K562 (cell line): ENCODE data around the gene KIAA0825. TPM values are rescaled to one million over a fixed set of nuclear protein-coding genes. Genes with fewer than 3 reads are reported as not detected.

Experiments used
- C11orf30 ChIP-seq: fragments of 450-650 bp; IDR thresholded peaks from 2 replicates; pipeline ENCODE4 v1.6.1; 2016; ENCODE audit warnings: low read depth, mild to moderate bottlenecking
- CC2D1A ChIP-seq: fragments of 450-650 bp; IDR thresholded peaks from 2 replicates; pipeline ENCODE4 v1.6.1; 2017; ENCODE audit warnings: mild to moderate bottlenecking
- CTCFL ChIP-seq: IDR thresholded peaks from 2 replicates; pipeline ENCODE4 v1.6.1; 2011; ENCODE audit warnings: borderline replicate concordance, low read depth, mild to moderate bottlenecking, moderate library complexity, low read length; ENCODE audit not compliant: insufficient read depth, poor library complexity, severe bottlenecking
- DIDO1 ChIP-seq: fragments of 450-650 bp; IDR thresholded peaks from 2 replicates; pipeline ENCODE4 v1.6.1; 2016; ENCODE audit warnings: low read depth, missing biosample characterization, missing genetic modification characterization
- MAX ChIP-seq: sonication (generic); formaldehyde crosslinking; IDR thresholded peaks from 2 replicates; pipeline ENCODE4 v1.9.0; 2022; ENCODE audit warnings: mild to moderate bottlenecking, missing genetic modification reagents
- PBX2 ChIP-seq, 2 experiments: IDR thresholded peaks in 1 of 2; conservative IDR thresholded peaks in 1 of 2; 2 replicates each; pipeline ENCODE4 v1.6.1; 2016; ENCODE audit warnings: low read depth in 2 of 2, mild to moderate bottlenecking in 1 of 2, missing compliant biosample characterization in 1 of 2, missing genetic modification characterization in 1 of 2, moderate library complexity in 1 of 2
- POLR2AphosphoS2 ChIP-seq: IDR thresholded peaks from 2 replicates; pipeline ENCODE4 v1.6.1; 2012; ENCODE audit warnings: low read length, improper control_type of control experiment
- TCFL5 ChIP-seq: fragments of 250-450 bp; sonication (Bioruptor Pico); conservative IDR thresholded peaks from 2 replicates; pipeline ENCODE4 v1.6.1; 2021; ENCODE audit warnings: mild to moderate bottlenecking, moderate library complexity, matching md5 sums
- TFAM ChIP-seq: fragments of 250-450 bp; sonication (Bioruptor Pico); conservative IDR thresholded peaks from 2 replicates; pipeline ENCODE4 v1.5.0; 2021; ENCODE audit warnings: mild to moderate bottlenecking, moderate library complexity
- ZBTB40 ChIP-seq, 2 experiments: fragments of 450-650 bp in 1 of 2; sonication (generic) in 1 of 2; formaldehyde crosslinking in 1 of 2; IDR thresholded peaks; 2 replicates each; pipeline versions ENCODE4 v1.7.1 to v1.9.0; 2016 to 2022; ENCODE audit warnings: inconsistent platforms in 1 of 2, mild to moderate bottlenecking in 1 of 2, missing genetic modification reagents in 1 of 2
- polyA plus RNA-seq, 8 experiments: library from polyadenylated mRNA; depleted of rRNA in 4 of 8; stranded (reverse) in 5 of 8; unstranded in 3 of 8; fragments of >200 nt; fragmentation: Nextera tagmentation in 2 of 8; fragmentation: Illumina TruSeq in 1 of 8; extraction: Ambion mirVana in 2 of 8; extraction: Trizol in 1 of 8; gene quantifications; 2 replicates each; pipeline versions ENCODE4 v1.2.1 to v1.2.3, GENCODE V29; 2011 to 2014; ENCODE audit warnings: inconsistent platforms in 1 of 8, missing spikeins in 1 of 8
- total RNA-seq, 7 experiments: library from RNA; depleted of rRNA in 6 of 7; stranded (reverse); fragments of >200 nt in 6 of 7; fragmentation: Illumina TruSeq in 2 of 7; extraction: Trizol in 2 of 7; gene quantifications; 2 replicates each; pipeline versions ENCODE4 v1.2.1 to v1.2.3, GENCODE V29; 2011 to 2021; ENCODE audit warnings: low replicate concordance in 1 of 7

KIAA0825 gene
- total and polyA plus RNA-seq, 9 of the 15 experiments (the other 6 are each of a cell fraction or from before 2014, with no cell fraction given), result 0.05 to 0.36 (median 0.16) TPM; not detected in 1

- no peak for TF ChIP-seq CTCFL
- TF ChIP-seq CC2D1A, result peak; percentile 63
- 0 out of 2 replicates have a peak, but pooled peaks have one; percentile 32 for TF ChIP-seq C11orf30
- no peak for TF ChIP-seq TCFL5 (CRISPR knock-in tag)
- peak; percentile 77 for TF ChIP-seq MAX (CRISPR knock-in tag)
- TF ChIP-seq PBX2 (CRISPR knock-in tag; IDR thresholded peaks at IDR 0.05; ENCODE audit: low read depth), result no peak
- TF ChIP-seq PBX2 (tag; conservative IDR thresholded peaks at IDR 0.05; ENCODE audit: low read depth), result 0 out of 2 replicates have a peak, but pooled peaks have one; percentile 8
- 0 out of 2 replicates have a peak, but pooled peaks have one; percentile 63 for TF ChIP-seq DIDO1 (tag)
- TF ChIP-seq POLR2AphosphoS2, result no peak; the same call in 1 of the 2 replicates
- TF ChIP-seq ZBTB40 (IDR thresholded peaks at IDR 0.05), result peak; percentile 88
- TF ChIP-seq ZBTB40 (CRISPR knock-in tag; IDR thresholded peaks at IDR 0.05), result no peak
- TF ChIP-seq TFAM, result no peak
Measured at GRCh38 chr5:94111209-94112004, 507.0 kb downstream of the KIAA0825 start (continued).
